OCI-LY7 (cell line): ENCODE measurements around the gene FGFBP3. TPM values are rescaled to one million over a fixed set of nuclear protein-coding genes. Genes with fewer than 3 reads are reported as not detected.

Experiments
- BruUV-seq: library from RNA; stranded (reverse); fragments of 400-500 nt; replicated peaks from 2 replicates; lab custom pipeline; 2021; lab: Mats Ljungman, UMichigan
- CTCF ChIA-PET: fragments of 300-600 bp; sonication (Branson Sonifier 250); formaldehyde crosslinking; loops from one replicate; lab custom pipeline; 2022; ENCODE audit warnings: antibody characterized with exemption; ENCODE audit not compliant: unreplicated experiment; lab: Charles Lee
- POLR2A ChIA-PET: fragments of 300-600 bp; sonication (Branson Sonifier 250); formaldehyde crosslinking; loops from one replicate; lab custom pipeline; 2022; ENCODE audit warnings: antibody characterized with exemption; lab: Charles Lee
- DNase-seq: peaks from one replicate; pipeline ENCODE4 v3.0.0-alpha.2; 2015; ENCODE audit warnings: low spot score
- H2AFZ ChIP-seq: fragments of 200-600 bp; sonication (generic), shearing (Covaris generic); 2 replicates; pipeline ENCODE4 v1.6.1; 2014; ENCODE audit warnings: mild to moderate bottlenecking, antibody characterized with exemption, low read length, moderate library complexity
- H3K27ac ChIP-seq: fragments of 200-600 bp; sonication (generic); 2 replicates; pipeline ENCODE4 v1.5.1; 2014; ENCODE audit warnings: mixed run types, low read depth, mild to moderate bottlenecking, moderate library complexity, low read length, inconsistent platforms; ENCODE audit not compliant: poor library complexity, severe bottlenecking
- H3K36me3 ChIP-seq: fragments of 200-600 bp; sonication (generic); 2 replicates; pipeline ENCODE4 v1.6.1; 2014; ENCODE audit warnings: mild to moderate bottlenecking, antibody characterized with exemption, low read length, moderate library complexity, mixed read lengths; ENCODE audit not compliant: insufficient read depth
- H3K4me1 ChIP-seq: fragments of 200-600 bp; sonication (generic); 2 replicates; pipeline ENCODE4 v1.5.1; 2014; ENCODE audit warnings: mild to moderate bottlenecking, low read length; ENCODE audit not compliant: insufficient read depth, poor library complexity, severe bottlenecking
- H3K4me2 ChIP-seq: fragments of 200-600 bp; sonication (generic); 2 replicates; pipeline ENCODE4 v1.6.1; 2014; ENCODE audit warnings: mild to moderate bottlenecking, low read length
- H3K4me3 ChIP-seq: fragments of 200-600 bp; sonication (generic); 2 replicates; pipeline ENCODE4 v1.5.1; 2014; ENCODE audit warnings: mild to moderate bottlenecking, low read depth, low read length; ENCODE audit not compliant: poor library complexity, severe bottlenecking
- H3K79me2 ChIP-seq: fragments of 200-600 bp; sonication (generic); 2 replicates; pipeline ENCODE4 v1.6.1; 2016; ENCODE audit warnings: low read depth, mild to moderate bottlenecking, low read length, moderate library complexity, mixed read lengths; ENCODE audit not compliant: insufficient read depth
- H3K9me2 ChIP-seq: fragments of 200-600 bp; sonication (generic); 2 replicates; pipeline ENCODE4 v1.6.1; 2016; ENCODE audit warnings: mild to moderate bottlenecking, low read length, mixed read lengths; ENCODE audit not compliant: insufficient read depth
- H3K9me3 ChIP-seq: fragments of 200-600 bp; sonication (generic); 2 replicates; pipeline ENCODE4 v1.6.1; 2014; ENCODE audit warnings: mild to moderate bottlenecking, mixed run types, low read length, mixed read lengths
- H4K20me1 ChIP-seq: fragments of 200-600 bp; sonication (generic); 2 replicates; pipeline ENCODE4 v1.6.1; 2014; ENCODE audit warnings: mild to moderate bottlenecking, antibody characterized with exemption, low read length, moderate library complexity, mixed read lengths; ENCODE audit not compliant: insufficient read depth
- EZH2phosphoT487 ChIP-seq: fragments of 200-600 bp; sonication (generic); IDR thresholded peaks from 2 replicates; pipeline ENCODE4 v1.6.1; 2018; ENCODE audit warnings: low read depth, borderline replicate concordance, mild to moderate bottlenecking, mixed run types, antibody characterized with exemption, low read length, moderate library complexity, mixed read lengths
- intact Hi-C: fragments of 100-400 bp; cut with micrococcal nuclease; formaldehyde crosslinking; loops from one replicate; pipeline ENCODE4 v1.10.0; 2022; ENCODE audit not compliant: unreplicated experiment
- total RNA-seq, 2 experiments: library from RNA; depleted of rRNA in 1 of 2; stranded (reverse); fragments of >200 nt in 1 of 2; shearing (Covaris generic) in 1 of 2; gene quantifications; 2 replicates each; pipeline ENCODE4 v1.2.3, GENCODE V29; 2014 to 2022
- TF ChIP-seq, protein P1 (sequence below): fragments of 200-600 bp; sonication (generic); conservative IDR thresholded peaks from 2 replicates; pipeline ENCODE4 v1.5.1; 2014; ENCODE audit warnings: mild to moderate bottlenecking, antibody characterized with exemption, low read length, moderate library complexity, mixed read lengths

FGFBP3 gene
- total RNA-seq, 2 experiments from 2014 or later: 1.1 to 2.7 TPM

DNA sequence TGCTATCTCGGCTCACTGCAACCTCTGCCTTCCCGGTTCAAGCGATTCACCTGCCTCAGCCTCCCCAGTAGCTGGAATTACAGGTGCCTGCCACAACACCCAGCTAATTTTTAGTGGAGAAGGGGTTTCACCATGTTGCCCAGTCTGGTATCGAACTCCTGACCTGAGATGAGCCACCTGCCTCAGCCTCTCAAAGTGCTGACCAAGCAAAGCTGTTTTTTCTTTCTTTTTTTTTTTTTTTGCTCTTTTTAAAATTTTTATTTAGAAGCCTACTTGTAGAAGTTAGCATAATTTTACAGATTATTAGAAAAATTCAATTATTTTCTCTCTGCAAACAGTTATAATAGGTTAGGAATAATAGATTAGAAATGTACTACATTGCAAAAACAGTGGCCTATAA, 1.2 kb upstream of the FGFBP3 start:
- no peaks in the 10 kb centered on the region for H3K9me3 ChIP-seq
- no peaks in the 10 kb centered on the region for H4K20me1 ChIP-seq
- no TSS peak for BruUV-seq
- ChIA-PET CTCF (no interaction called here), POLR2A (interaction anchor here (0.6 to 1.0 kb wide), 5 partner anchors 87 to 1039 kb away, joined by 3 to 4 read pairs (median 3); partner anchors contain the start of gene RPP30)
- peaks cover 19% of the 10 kb centered on the region for H3K4me1 ChIP-seq
- no peak overlapping the region for H3K4me2 ChIP-seq
- TF ChIP-seq EZH2phosphoT487: no peak
- TF ChIP-seq, protein P1, sequence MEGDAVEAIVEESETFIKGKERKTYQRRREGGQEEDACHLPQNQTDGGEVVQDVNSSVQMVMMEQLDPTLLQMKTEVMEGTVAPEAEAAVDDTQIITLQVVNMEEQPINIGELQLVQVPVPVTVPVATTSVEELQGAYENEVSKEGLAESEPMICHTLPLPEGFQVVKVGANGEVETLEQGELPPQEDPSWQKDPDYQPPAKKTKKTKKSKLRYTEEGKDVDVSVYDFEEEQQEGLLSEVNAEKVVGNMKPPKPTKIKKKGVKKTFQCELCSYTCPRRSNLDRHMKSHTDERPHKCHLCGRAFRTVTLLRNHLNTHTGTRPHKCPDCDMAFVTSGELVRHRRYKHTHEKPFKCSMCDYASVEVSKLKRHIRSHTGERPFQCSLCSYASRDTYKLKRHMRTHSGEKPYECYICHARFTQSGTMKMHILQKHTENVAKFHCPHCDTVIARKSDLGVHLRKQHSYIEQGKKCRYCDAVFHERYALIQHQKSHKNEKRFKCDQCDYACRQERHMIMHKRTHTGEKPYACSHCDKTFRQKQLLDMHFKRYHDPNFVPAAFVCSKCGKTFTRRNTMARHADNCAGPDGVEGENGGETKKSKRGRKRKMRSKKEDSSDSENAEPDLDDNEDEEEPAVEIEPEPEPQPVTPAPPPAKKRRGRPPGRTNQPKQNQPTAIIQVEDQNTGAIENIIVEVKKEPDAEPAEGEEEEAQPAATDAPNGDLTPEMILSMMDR: no peak
- H3K9me2 ChIP-seq: no peaks in the 10 kb centered on the region
- no peak overlapping the region for H2AFZ ChIP-seq
- intact Hi-C loops: loop anchor here (10.0 kb wide), 1 partner anchor 996 kb away; no protein-coding TSS in a partner anchor
- H3K79me2 ChIP-seq: peaks cover 9% of the 10 kb centered on the region; the same call in 1 of the 2 replicates
- H3K27ac ChIP-seq: no peak overlapping the region
- peaks cover 9% of the 10 kb centered on the region for H3K36me3 ChIP-seq
- H3K4me3 ChIP-seq: no peak overlapping the region
- no peak for DNase-seq

DNA sequence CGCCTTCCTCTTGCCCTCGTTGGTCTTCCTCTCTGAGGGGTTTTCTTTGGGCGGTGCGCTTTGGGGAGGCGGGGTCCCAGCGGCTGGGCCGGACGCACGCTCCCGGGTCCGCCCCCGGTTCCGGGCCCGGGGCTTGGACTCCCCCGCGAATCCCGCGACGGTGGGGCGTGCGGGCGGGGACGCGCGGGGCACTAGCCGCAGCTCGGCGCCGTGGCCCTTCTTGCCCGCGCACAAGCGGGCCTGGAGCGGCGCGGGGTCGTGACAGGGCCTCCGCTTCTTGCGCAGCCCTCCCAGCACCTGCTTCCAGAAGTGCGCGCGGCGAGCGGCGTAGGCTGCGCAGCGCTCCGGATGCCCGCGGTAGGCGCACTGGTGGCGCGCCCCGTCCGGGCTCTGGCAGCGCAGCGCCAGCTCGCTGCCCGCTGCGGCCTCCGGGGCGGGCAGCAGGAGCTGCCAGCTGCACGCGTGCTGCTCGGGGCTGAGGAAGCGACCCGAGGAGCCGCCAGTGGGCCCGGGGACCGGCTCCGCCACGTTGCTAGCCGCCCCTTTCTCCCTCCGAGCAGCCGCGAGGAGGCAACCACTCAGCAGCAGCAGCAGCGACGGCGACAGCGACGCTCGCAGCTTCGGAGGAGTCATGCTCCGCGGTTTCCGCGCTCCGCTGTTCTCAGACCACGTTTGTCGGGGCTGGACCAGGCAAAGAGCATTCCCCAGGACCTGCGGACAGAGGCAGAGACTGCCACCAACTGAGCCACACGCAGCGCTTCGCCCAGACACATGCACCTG, 759 bp downstream of the FGFBP3 start:
- no peaks in the 10 kb centered on the region for H4K20me1 ChIP-seq
- no peak for TF ChIP-seq EZH2phosphoT487
- TF ChIP-seq, protein P1: peak; percentile 75
- H3K27ac ChIP-seq: peak overlapping the region; percentile 52
- no TSS peak for BruUV-seq
- no peaks in the 10 kb centered on the region for H3K9me2 ChIP-seq
- peaks cover 19% of the 10 kb centered on the region for H3K4me1 ChIP-seq
- ChIA-PET CTCF (no interaction called here), POLR2A (interaction anchor here (0.7 to 2.2 kb wide), 10 partner anchors 13 to 138 kb away, joined by 3 to 13 read pairs (median 3); partner anchors contain the start of gene BTAF1)
- H3K4me2 ChIP-seq: peak overlapping the region; percentile 90
- H3K9me3 ChIP-seq: no peaks in the 10 kb centered on the region
- peaks cover 9% of the 10 kb centered on the region; the same call in 1 of the 2 replicates for H3K79me2 ChIP-seq
- H3K36me3 ChIP-seq: peaks cover 9% of the 10 kb centered on the region
- peak overlapping the region; percentile 84 for H3K4me3 ChIP-seq
- H2AFZ ChIP-seq: peak overlapping the region; percentile 91
- peak; percentile 91 for DNase-seq
- intact Hi-C loops: loop anchor here (1.0 to 5.0 kb wide), 5 partner anchors 14 to 610 kb away; partner anchors contain the start of gene BTAF1
